ENCODE results near the gene CLCN6. TPM values are rescaled to one million over a fixed set of nuclear protein-coding genes. Genes with fewer than 3 reads are reported as not detected.
A peak's percentile ranks its signal among the peaks of the same experiment; 100 is the strongest.

CLCN6 gene
- total RNA-seq, 2 donors from 2014 or later = 14.8 to 16.6 TPM

DNA sequence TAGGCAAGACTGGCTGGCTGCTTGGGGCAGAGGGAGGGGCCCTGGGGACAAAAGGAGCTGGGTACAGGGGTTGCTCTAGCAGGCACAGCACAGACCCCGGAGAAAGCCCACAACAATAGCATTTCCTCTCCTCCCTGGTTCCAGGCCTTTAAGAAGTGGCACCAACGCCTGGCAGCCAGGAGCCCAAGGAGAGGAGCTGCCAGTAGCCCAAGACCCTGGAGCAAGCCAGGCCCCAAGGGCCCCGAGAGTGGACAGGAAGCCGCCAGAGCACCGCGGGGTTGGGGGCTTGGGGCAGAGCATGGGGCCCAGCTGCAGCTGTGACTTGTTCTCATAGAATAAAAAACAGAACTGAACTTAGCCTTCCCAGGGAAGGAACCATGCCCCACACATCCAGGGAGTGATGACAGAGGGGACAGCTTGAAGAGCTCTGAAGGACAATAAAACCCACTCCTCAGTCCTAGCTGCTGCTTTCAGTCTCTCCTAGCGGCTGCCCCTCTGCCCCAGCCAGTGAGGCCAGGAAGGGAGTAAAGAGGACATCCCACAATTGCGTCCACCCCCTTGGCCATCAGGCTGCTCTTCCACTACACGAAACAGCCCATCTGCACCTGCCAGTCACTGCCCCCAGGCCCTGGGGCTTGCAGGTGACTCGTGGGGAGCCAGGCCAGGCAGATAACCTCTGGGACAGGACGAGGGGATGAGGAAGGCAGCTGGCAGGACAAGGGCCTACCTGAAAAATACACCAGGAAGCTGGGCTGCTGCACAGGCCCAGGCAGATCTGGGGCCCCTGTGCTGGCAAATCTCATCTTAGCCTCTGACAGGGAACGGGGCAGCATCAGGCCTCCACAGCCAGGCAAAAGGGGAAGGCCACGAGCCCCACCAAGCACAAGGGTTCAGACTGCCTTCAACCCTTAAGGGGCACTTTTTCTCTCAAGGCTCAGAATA lies 16.6 kb upstream of the CLCN6 start:
- ATAC-seq (no peak), DNase-seq (ENCODE audit: low spot score in 2 of 2) (no peak)
- Mint-ChIP-seq H3K36me3 (no peaks in the 10 kb centered on the region), H3K9me3 (no peaks in the 10 kb centered on the region), H3K27ac (peak overlapping the region in 1 of 2 donors; percentile 5)

DNA sequence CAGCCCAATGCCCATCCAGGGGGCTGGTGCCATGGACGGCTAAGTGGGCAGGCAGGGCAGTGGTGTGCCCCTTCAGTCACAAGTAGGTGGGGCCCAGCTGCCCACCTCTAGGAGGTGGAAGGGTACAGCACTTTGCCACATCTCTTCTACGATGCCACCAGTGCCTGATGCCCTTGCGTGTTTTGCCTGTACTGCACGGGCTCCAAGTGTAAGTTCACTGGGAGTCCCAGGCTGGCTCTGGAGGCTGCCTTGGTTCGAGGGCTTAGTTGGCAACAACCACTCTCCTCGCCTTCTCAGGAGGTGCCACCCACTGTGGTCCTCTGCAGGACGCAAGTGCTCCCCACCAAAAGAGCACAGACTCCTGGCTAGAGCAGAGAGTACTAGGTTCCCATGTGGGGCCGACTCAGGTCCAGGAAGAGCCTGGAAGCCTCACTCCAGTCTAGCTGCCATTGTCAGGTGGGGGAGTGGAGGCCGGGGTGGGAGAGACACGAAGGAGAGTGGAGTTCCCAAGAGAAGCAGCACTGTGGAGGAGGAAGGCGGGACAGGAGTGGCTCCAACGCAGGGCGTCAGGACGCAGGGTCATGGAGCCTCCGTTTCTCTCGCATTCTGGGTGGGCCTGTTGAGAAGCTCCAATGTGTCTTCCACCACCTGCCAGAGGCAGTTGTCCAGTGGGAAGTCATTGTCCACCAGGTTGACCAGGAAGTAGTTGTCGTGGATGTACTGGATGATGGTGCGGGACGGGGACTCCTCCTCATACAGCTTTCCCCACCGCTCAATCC lies 15.7 kb upstream of the CLCN6 start:
- Mint-ChIP-seq H3K9me3 (no peaks in the 10 kb centered on the region), H3K36me3 (no peaks in the 10 kb centered on the region), H3K27ac (peak overlapping the region; percentile 5 to 76)
- ATAC-seq (no peak), DNase-seq (ENCODE audit: low spot score in 2 of 2) (no peak)

DNA sequence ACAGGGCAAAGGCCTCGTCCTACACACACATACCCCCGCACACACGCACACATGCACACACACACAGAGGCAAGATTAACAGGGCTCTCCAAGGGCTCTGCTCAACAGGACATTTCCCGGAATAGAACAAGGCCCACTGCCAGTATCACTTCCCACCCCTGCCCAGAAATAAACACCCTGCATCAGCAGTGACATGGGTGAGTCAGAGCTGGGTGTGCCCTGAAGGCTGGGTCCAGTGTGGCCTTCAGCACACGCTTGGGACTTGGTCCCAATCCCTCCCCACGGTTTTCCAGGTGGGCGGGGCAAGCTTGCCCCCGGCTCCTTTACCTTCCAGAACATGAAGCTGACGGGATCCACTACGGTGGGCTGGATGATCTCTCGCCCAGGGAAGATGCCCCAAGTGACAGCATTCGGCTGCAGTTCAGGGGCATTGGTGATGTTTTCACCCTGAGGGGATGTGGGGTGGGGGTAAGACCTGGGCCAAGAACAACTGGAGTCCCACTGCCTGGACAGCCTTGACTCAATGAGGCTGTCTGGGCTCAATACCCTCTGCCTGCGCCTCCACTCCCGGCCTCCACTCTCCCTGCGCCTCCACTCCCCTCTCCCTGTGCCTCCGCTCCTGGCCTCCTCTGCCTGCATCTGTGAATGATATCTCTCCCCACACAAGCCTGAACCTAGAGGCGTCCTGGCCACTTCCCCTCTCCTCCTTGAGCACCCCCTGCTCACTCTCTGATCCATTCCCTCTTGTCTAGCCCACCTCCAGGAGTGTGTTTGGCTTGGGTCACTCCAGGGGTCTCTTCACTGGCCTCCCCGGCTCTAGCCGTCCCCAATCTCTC lies 14.9 kb upstream of the CLCN6 start:
- no peaks in the 10 kb centered on the region for H3K36me3 Mint-ChIP-seq
- ATAC-seq = no peak
- no peak for DNase-seq (ENCODE audit: low spot score in 2 of 2)

DNA sequence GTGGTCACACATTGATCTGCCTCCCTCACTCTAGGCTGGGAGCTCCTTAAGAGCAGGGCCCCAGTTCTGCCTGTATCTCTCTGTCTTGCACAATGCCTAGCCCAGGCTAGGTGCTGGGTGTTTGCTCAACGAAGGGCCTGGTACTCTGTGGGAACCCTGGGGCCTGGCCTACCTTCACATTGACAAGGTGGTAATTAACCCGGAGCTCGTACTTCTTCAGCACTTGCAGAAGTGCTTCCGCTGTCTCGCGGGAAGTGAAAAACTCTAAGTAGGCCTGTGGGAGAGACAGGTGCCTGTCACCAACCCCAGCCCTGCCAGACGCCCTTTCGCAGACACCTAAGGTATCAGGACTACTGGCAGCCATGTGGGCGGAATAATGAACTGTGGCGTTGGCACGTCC lies 13.9 kb upstream of the CLCN6 start:
- DNase-seq (ENCODE audit: low spot score in 2 of 2) = no peak
- Mint-ChIP-seq H3K27ac (peak overlapping the region; percentile 57 to 62), H3K9me3 (no peaks in the 10 kb centered on the region), H3K36me3 (no peaks in the 10 kb centered on the region)
- ATAC-seq = no peak

More for the DNA sequence above, 14.9 kb upstream of the CLCN6 start:
- Mint-ChIP-seq H3K9me3 (no peaks in the 10 kb centered on the region), H3K27ac (peak overlapping the region; percentile 62 to 76)

DNA sequence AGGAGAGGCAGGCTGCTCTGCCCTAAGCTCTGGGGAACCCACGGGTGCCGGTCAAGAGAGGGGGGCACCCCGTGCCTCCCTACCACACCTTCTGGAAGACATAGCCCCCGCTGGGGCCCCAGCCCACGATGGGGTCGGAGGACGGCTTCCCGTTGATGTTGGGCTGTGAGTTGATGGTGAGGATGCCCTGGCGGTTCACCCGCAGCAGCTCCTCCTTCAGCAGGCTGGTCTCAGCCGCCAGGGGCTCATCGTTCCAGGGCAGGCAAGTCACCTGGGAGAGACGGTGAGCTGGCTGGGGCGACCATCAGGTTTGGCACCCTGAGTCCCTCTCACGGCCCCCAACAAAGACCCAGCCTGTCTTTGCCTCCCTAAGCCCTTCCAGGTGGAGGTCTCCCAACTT lies 12.2 kb upstream of the CLCN6 start:
- no peak overlapping the region for H3K27ac Mint-ChIP-seq
- DNase-seq (ENCODE audit: low spot score in 2 of 2) (no peak), ATAC-seq (no peak)
- no peaks in the 10 kb centered on the region for H3K9me3 Mint-ChIP-seq
- no peaks in the 10 kb centered on the region for H3K36me3 Mint-ChIP-seq

DNA sequence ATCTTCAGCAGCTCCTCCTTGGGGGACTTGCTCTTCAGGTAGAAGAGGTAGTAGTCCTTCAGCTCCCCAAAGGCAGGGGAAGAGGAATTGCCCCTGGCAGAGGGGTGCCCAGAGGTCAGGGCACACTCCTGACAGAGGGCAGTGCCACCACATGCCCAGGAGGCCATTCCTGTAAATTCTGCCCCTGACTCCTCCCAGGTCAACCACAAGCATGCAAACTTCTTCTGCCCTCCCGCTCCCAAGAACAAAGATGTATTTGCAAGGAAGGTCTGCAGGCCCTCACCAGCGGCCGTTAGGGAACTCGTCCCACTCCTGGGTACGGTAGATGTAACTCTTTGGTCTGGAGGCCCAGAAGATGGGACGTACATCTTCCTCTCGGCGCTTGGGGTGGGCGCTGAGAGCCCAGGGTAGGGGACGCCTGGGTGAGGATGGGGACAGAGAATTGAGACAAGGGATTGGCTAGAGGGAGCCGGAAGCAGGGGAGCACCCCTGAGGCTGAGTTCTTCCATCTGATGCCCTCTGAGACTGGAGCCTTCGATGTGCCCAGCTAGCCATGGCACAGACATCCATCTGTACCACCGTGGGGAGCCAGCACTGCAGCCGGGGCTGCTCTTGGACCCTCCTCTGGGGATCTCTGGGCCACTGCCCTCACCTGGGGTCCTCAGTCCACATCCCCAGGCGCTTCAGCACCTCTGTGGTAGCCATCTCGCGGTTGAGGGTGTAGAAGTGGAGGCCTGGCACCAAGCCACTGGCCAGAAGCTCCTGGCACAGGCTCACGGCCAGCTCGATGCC lies 11.3 kb upstream of the CLCN6 start:
- H3K27ac Mint-ChIP-seq = peak overlapping the region in 1 of 2 donors; percentile 26
- DNase-seq (ENCODE audit: low spot score in 2 of 2) (no peak), ATAC-seq (no peak)
- no peaks in the 10 kb centered on the region for H3K9me3 Mint-ChIP-seq
- no peaks in the 10 kb centered on the region for H3K36me3 Mint-ChIP-seq

DNA sequence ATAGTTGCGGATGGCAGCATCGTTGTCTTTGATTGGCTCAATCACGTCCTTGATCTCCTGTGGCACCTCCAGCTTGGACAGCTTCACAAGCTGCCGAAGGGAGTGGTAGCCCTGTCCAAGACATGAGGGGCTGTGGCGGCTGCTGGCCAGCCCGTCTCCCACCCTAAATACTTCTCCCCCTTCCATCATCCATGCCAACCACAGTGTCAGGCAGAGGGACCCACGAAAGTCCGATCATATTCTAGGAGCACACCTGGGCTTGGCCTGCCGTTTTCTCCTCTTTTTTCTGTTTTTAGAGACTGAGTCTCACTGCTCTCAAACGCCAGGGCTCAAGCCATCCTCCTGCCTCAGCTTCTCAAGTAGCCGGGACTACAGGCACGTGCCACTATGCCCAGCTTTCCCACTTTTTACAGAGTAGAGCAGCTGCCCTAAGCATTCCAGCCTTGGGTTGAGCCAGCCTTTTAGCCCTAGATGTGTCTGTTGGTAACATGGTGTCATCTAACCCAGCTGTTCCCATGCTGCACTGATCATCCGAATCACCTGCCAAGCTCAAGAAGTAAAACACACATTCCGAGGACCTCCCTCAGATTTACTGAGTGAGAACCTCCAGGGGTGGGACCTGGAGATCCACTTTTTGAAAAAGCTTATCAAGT lies 10.6 kb upstream of the CLCN6 start:
- DNase-seq (ENCODE audit: low spot score in 2 of 2) = no peak
- Mint-ChIP-seq H3K9me3 (no peaks in the 10 kb centered on the region), H3K27ac (peak overlapping the region; percentile 22 to 82), H3K36me3 (no peaks in the 10 kb centered on the region)
- no peak for ATAC-seq

DNA sequence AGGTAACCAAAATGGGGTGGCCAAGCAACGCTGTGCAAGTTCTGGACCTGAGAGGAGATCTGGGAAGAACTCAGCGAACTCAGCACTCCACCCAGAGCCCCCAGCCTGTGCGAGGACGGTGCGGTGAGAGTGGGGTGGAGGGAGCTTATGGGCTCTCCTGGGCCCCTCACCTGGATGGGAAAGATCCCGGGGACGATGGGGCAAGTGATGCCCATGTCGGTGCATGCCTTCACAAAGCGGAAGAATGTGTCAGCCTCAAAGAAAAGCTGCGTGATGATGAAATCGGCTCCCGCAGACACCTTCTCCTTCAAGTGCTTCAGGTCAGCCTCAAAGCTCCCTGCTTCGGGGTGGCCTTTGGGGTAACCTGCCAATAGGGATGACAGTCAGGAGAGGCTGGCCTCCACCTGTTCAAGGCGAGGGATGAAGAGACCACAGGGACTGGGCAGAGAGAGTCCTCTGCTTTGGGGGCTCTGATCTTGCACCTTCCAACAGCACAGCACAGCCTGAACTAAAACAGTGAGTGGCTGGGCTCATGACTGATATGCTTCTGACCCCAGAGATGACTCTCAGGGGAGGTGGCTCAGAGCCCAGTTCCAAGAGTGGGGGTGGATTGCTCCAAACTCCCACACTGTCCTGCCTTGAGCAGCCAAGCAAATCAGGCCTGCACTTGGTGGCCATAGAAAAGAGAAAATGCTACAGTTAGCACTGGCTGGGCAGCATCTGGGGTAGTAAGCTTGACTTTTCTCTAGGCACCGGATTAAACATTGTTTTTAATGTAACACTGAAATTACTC lies 9.8 kb upstream of the CLCN6 start:
- Mint-ChIP-seq H3K27ac (peak overlapping the region in 1 of 2 donors; percentile 50), H3K9me3 (no peaks in the 10 kb centered on the region), H3K36me3 (no peaks in the 10 kb centered on the region)
- no peak for ATAC-seq
- DNase-seq (ENCODE audit: low spot score in 2 of 2) = no peak

DNA sequence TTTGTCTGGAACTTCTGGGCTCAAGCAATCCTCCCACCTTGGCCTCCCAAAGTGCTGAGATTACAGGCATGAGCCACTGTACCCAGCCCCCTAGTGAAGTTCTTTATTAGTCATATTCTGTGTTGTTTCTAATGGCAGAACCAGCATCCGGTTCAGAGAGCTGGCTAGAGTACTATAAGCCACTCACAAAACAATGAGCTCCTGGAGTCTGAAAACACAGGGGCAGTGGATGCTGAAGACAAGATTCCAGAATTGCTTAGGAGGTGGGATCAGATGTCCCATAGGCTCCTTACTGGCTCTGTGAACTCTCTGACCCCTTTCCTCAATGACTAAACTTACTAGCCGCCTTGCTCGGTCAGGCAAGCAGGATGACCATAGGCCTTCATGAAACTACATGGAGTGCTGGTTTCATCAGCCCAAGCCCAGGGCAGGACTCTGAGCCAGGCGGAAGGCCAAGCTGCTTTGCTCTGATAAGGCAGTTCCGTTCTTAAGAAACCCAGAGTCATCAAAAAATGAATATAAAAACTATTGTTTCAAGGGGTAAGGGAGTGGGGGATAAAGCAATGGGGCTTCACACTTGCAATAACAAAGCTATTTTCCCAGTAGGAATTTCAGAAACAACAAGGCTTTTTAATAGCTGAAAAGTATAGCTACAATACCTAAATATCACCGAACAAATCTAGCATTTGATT lies 8.3 kb upstream of the CLCN6 start:
- no peak for ATAC-seq
- no peak for DNase-seq (ENCODE audit: low spot score in 2 of 2)
- Mint-ChIP-seq H3K27ac (no peak overlapping the region), H3K9me3 (no peaks in the 10 kb centered on the region), H3K36me3 (peaks cover 0 to 3% of the 10 kb centered on the region in 2 donors)

DNA sequence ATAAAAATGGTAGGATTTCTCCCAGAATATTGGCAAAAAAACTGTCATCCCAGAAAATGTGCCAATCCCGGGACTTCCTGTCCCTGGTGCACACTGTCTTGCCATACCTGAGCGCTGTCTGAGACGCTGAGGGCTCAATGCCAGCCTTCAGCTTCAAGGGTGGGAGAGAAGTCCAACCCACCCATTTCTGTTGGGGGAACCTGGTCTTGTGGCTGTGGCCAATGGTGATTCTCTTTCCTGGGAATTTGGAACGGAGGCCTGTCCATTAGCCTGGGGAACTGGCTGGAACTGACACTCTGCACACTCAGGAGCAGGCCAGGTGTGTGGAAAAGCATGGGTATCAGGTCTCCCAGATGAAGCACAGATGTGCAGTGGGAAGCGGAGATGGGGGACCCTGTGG lies 6.9 kb upstream of the CLCN6 start:
- Mint-ChIP-seq H3K36me3 (peaks cover 0 to 10% of the 10 kb centered on the region in 2 donors), H3K27ac (no peak overlapping the region), H3K9me3 (no peaks in the 10 kb centered on the region)
- DNase-seq (ENCODE audit: low spot score in 2 of 2) (no peak), ATAC-seq (no peak)

DNA sequence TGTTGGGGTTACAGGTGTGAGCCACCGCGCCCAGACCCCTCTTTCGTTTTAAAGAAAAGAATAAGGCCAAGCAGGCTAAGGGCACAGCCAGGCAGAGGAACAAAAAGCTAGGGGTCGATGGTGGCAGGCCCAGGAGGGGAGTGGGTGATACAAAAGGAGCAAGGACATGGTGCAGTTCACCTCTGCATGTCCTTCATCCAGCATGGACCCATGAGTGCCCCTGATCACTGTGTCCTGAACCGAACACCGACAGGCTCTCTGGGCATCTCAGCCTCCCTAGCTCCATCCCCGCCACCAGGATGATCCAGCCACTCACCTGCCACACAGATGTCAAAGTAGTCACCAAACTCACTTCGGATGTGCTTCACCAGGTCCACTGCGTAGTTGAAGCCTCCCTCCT lies 6.1 kb upstream of the CLCN6 start:
- H3K36me3 Mint-ChIP-seq = peaks cover 0 to 10% of the 10 kb centered on the region in 2 donors
- H3K27ac Mint-ChIP-seq = no peak overlapping the region
- DNase-seq (ENCODE audit: low spot score in 2 of 2) (no peak), ATAC-seq (no peak)
- H3K9me3 Mint-ChIP-seq = no peaks in the 10 kb centered on the region

DNA sequence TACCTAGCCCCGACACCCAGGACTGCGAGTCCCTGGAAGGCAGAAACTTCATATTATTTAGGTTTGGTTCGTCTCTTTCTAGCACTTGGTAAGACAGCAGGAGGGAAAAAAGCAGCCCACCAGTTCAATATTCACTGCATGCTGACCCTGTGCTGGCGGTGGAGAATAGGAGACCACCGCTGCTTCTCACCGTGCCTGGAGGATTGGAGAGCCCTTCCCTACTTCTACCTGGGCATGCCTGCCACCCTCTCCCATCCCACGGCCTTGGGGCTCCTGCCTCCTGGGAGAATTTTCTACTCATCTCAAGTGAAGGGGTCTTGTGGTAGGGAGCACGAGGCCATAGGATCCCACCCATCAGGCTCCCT lies 5.6 kb upstream of the CLCN6 start:
- no peak for DNase-seq (ENCODE audit: low spot score in 2 of 2)
- ATAC-seq = no peak
- H3K27ac Mint-ChIP-seq = peak overlapping the region in 1 of 2 donors; percentile 61
- no peaks in the 10 kb centered on the region for H3K9me3 Mint-ChIP-seq
- peaks cover 0 to 10% of the 10 kb centered on the region in 2 donors for H3K36me3 Mint-ChIP-seq

DNA sequence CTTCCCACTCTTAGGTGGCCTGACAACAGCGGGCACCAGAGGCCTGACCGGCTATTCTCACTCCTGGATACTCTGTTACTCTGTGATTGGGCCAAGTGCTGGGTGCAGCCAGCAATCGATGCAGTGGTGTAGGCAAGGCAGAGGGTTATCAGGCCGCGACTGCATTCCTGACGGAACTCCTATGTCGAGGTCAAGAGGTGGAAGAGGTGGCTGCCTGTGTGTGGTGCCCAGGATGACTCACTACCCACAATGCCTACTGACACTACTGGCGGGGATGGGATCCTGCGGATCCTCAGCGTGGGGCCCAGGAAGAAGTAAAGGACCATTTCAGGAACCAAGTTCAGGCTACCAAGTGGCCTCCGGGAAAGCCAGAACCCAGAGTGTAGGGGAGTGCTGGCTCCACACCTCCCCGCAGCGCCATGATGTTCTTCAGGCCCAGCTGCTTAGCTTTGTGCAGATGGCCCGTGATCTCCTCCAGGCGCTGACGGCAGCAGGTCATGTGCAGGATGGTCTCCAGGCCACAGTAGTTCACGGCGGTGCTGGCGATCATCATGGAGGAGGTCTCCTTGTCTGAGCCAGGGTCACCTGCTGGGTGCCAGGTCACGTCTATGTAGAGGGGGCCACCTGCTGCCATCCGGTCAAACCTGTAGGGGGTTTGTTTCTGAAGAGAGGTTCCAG lies 5.1 kb upstream of the CLCN6 start:
- ATAC-seq = no peak
- H3K36me3 Mint-ChIP-seq = peaks cover 0 to 10% of the 10 kb centered on the region in 2 donors
- no peak for DNase-seq (ENCODE audit: low spot score in 2 of 2)
- no peaks in the 10 kb centered on the region for H3K9me3 Mint-ChIP-seq
- H3K27ac Mint-ChIP-seq = no peak overlapping the region

DNA sequence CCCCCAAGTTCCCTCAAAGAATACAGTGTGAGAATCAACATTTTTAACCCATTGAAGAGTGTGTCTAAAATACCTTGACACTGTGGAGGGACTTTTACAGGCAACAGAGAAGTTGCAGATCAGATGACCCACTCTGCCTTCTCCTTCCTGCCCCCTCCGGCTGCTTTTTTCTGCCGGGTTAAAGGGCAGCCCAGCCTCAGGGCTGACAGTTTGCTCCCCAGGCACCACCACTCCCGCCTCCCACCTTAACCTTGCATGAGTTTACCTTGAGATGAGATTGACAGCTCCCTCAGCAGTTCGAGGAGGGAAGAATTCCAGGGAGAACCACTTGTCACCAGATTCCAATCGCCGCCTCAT lies 3.4 kb upstream of the CLCN6 start:
- Mint-ChIP-seq H3K27ac (peak overlapping the region in 1 of 2 donors; percentile 90), H3K36me3 (peaks cover 0 to 10% of the 10 kb centered on the region in 2 donors), H3K9me3 (no peaks in the 10 kb centered on the region)
- no peak for DNase-seq (ENCODE audit: low spot score in 2 of 2)
- ATAC-seq = no peak

All from activated naive CD4-positive, alpha-beta T cell treated with anti-CD3 and anti-CD28 coated beads, Interleukin-2, amount 50 U/mL, for 72 hours (primary cell).